Middle frontal gyrus (tissue), 1 donor: ENCODE results near the gene SUGP2.

Experiments
- DNase-seq: peaks from one replicate; pipeline ENCODE4 v3.0.0-alpha.2; 2015; ENCODE audit warnings: low spot score; ENCODE audit errors: extremely low spot score

Gene SUGP2

GRCh38 chr19:18992696-18993095 lies 40.6 kb downstream of the SUGP2 start:
- DNase-seq = no peak

DNA sequence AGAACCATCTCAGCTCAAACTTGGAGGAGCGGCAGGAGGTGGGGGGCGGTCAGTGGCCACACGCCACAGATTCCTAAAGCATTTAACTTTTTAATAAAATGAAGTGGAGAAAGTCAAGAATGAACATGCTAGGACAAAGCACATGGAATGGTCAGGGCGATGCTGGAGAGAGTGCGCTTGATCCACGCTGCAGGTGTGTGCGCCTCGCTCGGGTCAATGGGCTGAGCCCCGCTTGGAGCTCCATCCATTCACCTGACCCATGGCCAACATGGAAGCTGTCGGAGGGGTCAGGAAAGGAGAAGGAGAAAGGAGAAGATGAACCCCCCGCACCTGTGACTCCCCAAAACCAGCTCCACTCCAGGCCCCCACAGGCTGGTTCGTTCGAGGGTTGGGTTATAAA lies 41.8 kb downstream of the SUGP2 start:
- DNase-seq = no peak

GRCh38 chr19:18991006-18991405 lies 42.3 kb downstream of the SUGP2 start:
- no peak for DNase-seq

DNA sequence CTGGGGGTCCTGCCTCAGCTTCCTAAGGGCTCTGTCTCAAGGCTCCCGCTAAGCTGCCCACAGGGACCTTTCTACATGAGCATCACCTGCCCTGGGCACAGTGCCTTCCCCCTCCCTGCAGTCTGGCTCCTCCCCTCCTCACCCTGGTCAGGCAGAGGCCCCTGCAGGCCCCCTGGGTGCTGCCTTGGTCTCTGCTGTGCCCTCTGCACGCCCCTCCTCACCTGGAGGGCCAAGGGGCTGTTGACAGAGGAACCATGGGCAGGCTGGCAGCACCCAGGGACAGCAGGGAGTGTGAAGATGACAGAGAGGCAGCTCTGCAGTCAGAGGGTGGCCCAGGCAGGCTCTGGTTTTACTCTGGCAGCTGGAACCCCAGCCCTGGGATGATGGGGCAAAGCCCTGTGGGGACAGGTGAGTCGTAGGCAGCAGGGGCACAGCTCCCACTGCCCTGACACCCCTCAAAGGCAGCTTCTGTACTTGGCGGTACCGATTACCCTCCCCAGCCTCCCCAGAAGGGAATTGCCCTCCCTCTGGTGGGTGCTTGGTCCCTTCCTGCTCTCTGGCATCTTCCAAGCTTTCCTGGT lies 43.1 kb downstream of the SUGP2 start:
- no peak for DNase-seq

DNA sequence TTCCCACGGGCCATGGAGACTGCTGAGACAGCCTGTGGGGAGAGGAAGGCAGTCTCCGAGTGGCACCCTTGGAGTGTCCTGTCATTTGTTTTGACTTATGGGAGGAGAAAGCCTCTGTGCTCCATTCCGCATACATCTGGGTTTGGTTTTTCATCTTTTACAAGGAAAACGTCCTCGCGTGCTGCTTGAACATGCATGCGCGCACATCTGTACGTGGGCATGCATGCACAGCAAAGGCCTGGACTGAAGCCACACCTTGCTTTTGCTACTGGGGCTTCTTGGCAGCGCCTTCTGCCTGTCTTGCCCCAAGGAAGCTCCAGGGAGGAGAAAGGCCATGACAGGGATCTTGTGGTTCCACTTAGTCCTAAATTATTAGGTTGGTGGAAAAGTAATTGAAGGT lies 44.0 kb downstream of the SUGP2 start:
- no peak for DNase-seq

- DNase-seq = no peak
Measured at GRCh38 chr19:18987456-18987855, 45.9 kb downstream of the SUGP2 start.

- DNase-seq = peak; percentile 33
Measured at GRCh38 chr19:18985257-18985656, 48.1 kb downstream of the SUGP2 start.

DNA sequence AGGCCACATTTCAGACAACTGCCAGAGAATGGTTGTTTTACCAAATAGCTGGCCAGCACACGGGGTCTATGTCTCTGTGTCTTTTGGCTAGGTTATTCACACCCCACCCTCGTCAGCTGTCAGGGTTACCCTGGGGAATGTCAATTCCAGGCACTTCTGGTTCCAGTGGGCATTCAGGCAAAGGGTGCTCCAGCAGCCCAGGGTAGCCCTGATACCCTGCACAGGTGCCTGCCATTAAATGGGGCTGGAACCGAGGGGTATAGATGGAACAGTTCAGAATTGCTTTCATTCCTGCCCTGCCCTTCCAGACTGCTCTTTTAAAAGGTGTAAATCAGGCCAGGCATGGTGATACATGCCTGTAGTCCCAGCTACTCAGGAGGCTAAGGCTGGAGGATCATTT lies 49.1 kb downstream of the SUGP2 start:
- DNase-seq = no peak

- DNase-seq = no peak
Measured at GRCh38 chr19:18982669-18983068, 50.6 kb downstream of the SUGP2 start.

DNA sequence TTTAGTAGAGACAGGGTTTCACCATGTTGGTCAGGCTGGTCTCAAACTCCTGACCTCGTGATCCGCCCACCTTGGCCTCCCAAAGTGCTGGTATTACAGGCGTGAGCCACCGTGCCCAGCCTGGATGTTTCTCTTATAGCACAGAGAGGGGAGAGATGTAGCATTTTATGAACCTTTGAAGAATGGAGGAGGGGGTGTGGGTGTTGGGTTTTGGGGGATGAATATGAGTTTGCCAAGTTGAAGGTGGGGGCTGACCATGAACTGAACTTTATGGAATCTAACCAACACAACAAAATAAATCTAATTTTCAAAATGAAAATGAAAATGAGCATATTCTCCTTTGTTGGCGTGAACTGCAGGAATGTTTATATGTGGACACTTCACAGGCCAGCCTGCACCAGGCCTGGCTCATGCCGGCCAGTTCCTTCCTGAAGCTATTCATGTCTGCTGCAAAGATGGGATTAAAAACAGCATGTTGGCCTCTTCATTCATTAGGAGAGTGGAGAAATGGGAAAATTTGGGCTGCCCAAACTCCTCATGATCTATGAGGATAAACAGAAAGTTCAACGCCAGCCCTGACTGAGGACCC lies 52.8 kb downstream of the SUGP2 start:
- DNase-seq = no peak

GRCh38 chr19:18978616-18979015 lies 54.7 kb downstream of the SUGP2 start:
- DNase-seq = no peak

DNA sequence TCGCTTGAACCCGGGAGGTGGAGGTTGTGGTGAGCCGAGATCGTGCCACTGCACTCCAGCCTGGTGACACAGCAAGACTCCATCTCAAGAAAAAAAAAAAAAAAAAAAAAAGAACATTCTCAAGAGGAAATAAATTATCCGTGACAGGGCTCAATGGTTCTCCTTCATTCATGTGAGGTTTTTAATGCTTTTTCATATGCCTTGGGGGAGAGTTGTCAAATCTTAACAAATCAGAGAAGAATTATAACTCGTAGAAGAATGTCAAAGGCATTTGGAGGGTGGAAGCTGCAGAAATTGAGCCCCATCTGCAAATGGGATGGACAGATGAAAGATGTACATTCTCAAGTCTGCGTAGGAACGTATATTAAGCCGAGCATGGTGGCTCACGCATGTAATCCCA lies 57.4 kb downstream of the SUGP2 start:
- no peak for DNase-seq

DNA sequence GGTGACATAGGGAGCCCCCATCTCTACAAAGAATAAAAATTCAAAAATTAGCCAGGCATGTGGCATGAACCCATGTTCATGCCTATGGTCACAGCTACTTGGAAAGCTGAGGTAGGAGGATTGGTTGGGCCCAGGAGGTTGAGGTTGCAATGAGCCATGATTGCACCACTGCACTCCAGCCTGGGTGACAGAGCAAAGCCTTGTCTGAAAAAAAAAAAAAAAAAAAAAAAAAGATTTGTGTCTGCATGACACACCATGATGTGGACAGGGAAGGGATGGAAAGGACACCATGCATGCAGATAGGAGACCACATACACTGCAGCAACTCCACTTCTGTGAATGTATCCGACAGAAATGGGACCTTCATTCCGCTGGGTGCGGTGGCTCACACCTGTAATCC lies 58.3 kb downstream of the SUGP2 start:
- DNase-seq = no peak

DNA sequence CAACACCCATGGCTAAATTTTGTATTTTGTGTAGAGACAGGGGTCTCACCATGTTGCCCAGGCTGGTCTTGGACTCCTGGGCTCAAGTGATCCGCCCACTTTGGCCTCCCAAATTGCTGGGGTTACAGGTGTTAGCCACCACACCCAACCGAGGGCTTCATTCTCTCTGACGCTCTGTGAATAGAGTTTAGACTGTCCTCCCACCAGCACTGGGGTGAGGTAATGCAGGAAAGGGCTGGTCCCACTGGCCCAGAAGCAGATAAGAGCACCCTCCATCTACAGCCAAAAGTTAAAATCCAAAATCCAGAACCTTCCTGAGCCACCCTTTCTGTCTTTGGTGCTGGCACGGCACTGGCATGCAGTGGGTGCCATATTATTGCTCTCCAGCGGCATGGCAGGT lies 60.5 kb downstream of the SUGP2 start:
- no peak for DNase-seq

DNA sequence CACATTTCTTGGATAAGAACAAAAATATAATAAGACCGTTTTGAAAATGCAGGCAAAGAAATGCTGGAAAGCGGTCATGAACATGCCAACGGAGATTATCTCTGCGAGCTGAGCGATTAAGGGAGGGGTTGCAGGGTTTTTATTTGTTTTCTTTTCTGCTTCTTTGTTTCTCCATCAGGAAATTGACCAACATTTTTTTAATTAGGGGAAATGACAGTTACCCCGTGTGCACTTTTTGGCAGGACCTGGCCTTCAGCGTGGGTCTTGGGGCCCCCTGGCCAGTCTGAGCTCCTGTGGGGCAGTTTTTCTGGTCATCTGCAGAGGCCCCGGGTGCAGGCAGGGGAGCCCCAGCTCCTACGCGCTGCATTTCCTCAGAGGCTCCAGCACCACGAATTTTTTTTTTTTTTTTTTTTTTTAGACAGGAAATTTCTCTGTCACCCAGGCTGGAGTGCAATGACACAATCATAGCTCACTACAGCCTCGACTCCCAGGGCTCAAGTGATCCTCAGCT lies 61.0 kb downstream of the SUGP2 start:
- DNase-seq = no peak

GRCh38 chr19:18969931-18970659 lies 63.2 kb downstream of the SUGP2 start:
- DNase-seq = no peak

- DNase-seq = no peak
Measured at GRCh38 chr19:18967358-18968146, 65.8 kb downstream of the SUGP2 start.

GRCh38 chr19:18966307-18966706 lies 67.0 kb downstream of the SUGP2 start:
- DNase-seq = no peak

DNA sequence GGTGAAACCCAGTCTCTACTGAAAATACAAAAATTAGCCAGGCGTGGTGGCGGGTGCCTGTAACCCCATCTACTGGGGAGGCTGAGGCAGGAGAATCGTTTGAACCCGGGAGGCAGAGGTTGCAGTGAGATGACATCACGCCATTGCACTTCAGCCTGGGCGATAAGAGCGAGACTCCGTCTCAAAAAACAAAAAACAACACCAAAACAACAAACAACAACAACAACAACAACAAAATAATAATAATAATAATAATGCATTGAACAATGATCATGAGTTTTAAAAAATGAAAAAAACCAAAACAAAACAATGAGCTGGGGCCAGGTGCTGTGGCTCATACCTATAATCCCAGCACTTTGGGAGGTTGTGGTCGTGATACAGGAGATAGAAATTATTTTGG lies 69.2 kb downstream of the SUGP2 start:
- no peak for DNase-seq

DNA sequence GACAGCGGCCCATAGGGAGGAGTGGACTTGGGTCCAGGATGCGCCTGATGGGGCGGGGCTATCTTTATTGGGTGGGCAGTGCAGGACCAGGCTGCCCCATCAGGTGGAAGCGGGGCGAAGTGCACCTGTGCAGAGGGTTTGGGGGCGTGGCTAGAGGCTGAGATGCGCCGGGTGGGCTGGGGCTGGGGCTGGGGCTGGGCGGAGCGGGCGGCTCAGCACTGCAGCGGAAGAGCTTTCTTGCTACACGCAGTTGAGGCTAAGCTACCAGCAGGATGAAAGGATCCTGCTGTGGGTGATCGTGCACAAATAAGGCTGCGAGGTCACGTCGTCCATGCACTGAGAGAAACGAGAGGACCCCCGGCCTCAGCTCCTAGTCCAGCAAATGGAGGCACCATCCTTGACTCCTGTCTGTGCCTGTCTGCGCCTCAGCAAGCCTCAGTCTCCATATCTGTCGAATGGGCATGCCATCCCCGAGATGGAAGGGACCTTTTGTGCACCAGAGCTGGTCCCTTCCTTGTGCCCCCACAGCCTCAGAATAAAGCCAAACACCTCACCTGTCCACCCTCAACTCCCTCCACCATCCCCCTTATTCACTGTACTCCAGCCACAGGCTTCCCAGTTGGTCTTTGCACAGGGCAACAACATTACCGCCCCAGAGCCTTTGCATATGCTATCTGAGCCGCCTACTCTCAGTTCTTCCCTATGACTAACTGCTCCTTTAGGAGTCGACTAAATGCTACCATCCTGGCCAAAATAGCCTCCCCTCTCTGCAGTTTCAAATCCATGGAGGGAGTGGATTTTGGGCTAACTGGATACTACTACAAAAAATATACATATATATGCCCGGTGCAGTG lies 71.3 kb downstream of the SUGP2 start:
- no peak for DNase-seq

- DNase-seq = no peak
Measured at GRCh38 chr19:18960370-18960769, 72.9 kb downstream of the SUGP2 start.
